Thymus (tissue), 11 donors: ENCODE data around the gene TADA2A. TPM values are rescaled to one million over a fixed set of nuclear protein-coding genes. Genes with fewer than 3 reads are reported as not detected.
A peak's percentile ranks its signal among the peaks of the same experiment; 100 is the strongest.

Source experiments
- DNase-seq, 9 donors: peaks; one replicate each; pipeline ENCODE4 v3.0.0-alpha.2; 2013; ENCODE audit warnings: low spot score in 9 of 9, low read depth in 6 of 9, missing footprints in 1 of 9
- H3K27ac ChIP-seq, 2 donors: one replicate each; pipeline ENCODE4 v1.5.1; 2013; ENCODE audit warnings: control low read depth in 1 of 2, low read depth in 1 of 2, low read length in 1 of 2, mild to moderate bottlenecking in 1 of 2, moderate library complexity in 1 of 2
- H3K27me3 ChIP-seq, 2 donors: one replicate each; pipeline ENCODE4 v1.5.1; 2013; ENCODE audit warnings: low read length in 1 of 2; ENCODE audit not compliant: control insufficient read depth in 2 of 2, insufficient read depth in 1 of 2
- H3K36me3 ChIP-seq, 2 donors: one replicate each; pipeline ENCODE4 v1.5.1; 2013; ENCODE audit warnings: low read length in 1 of 2, mild to moderate bottlenecking in 1 of 2, moderate library complexity in 1 of 2; ENCODE audit not compliant: control insufficient read depth in 2 of 2, insufficient read depth in 2 of 2
- H3K4me1 ChIP-seq, 2 donors: one replicate each; pipeline ENCODE4 v1.5.1; 2013; ENCODE audit warnings: low read length in 2 of 2; ENCODE audit not compliant: control insufficient read depth in 2 of 2, insufficient read depth in 2 of 2
- H3K4me3 ChIP-seq, 2 donors: one replicate each; pipeline ENCODE4 v1.5.1; 2013; ENCODE audit warnings: low read length in 2 of 2, control low read depth in 1 of 2, mild to moderate bottlenecking in 1 of 2
- H3K9me3 ChIP-seq, 2 donors: one replicate each; pipeline ENCODE4 v1.5.1; 2013; ENCODE audit warnings: low read length in 1 of 2, mild to moderate bottlenecking in 1 of 2; ENCODE audit not compliant: control insufficient read depth in 2 of 2, insufficient read depth in 1 of 2
- WGBS: extraction: QIAGEN DNeasy Blood & Tissue Kit; methylation state at CpG from one replicate; pipeline ENCODE4 v1.1.7; 2013; 5-methylcytosine and 5-hydroxymethylcytosine counted together
- polyA plus RNA-seq: library from polyadenylated mRNA; stranded (reverse); fragments of 200-250 nt; gene quantifications from one replicate; pipeline ENCODE4 v1.2.3, GENCODE V29; 2013
- total RNA-seq: library from RNA; stranded (reverse); fragments of 120-200 nt; gene quantifications from one replicate; pipeline ENCODE4 v1.2.4, GENCODE V29; 2013
- donor health status: healthy.

Gene TADA2A
- total and polyA plus RNA-seq, 2 donors: 14.8 to 18.8 TPM

DNA sequence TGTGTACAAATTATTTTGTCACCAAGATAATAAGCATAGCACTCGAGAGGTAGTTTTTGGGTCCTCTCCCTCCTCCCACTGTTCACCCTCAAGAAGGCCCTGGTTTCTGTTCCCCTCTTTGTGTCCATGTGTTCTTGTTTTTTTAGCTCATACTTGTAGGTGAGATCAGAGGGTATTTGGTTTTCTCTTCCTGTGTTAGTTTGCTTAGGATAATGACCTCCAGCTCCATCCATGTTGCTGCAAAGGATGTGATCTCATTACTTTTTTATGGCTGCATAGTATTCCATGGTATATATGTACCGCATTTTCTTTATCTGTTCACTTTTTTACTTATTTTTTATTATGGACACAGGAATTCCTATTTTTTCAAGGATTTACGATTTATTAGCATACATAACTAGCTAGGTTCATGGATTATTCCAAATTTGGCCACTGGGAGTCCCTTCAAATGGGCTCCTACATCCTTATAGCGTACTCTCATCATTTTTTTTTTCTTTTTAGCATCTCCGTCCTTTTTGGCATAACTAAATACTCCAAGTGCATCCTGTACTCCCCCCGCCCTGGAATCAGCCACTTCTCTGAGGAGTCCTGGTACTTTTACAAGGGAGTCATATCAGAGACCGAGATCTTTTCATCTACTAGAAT is 7.3 kb downstream of the TADA2A start:
- 98% methylated on average over 7 of the region's 7 CpGs for WGBS
- no peak overlapping the region for H3K4me3 ChIP-seq
- H3K9me3 ChIP-seq: no peaks in the 10 kb centered on the region
- H3K27ac ChIP-seq: no peak overlapping the region
- peaks cover 17 to 47% of the 10 kb centered on the region in 2 donors for H3K36me3 ChIP-seq
- DNase-seq: no peak
- H3K4me1 ChIP-seq: no peaks in the 10 kb centered on the region
- H3K27me3 ChIP-seq: no peaks in the 10 kb centered on the region

DNA sequence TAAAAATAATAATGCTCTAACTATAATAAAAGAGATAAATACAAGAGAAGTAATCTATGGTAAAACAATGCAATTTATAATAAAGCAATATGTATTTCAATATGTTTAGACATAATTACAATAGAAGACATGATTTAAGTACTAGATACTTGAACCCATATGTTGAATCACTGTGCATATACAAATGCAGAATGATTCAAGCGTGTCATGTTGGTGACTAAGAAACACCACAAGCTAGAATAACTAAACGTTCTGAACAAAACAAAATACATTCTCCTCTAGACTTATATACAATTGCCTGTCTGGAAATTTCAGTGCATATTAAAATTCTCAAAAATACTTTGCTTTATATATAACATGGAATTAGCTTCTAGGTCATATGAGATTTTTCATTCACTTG is 11.2 kb downstream of the TADA2A start:
- no peak overlapping the region for H3K4me3 ChIP-seq
- DNase-seq: no peak
- no peaks in the 10 kb centered on the region for H3K27me3 ChIP-seq
- H3K4me1 ChIP-seq: no peaks in the 10 kb centered on the region
- H3K36me3 ChIP-seq: peaks cover 24 to 43% of the 10 kb centered on the region in 2 donors
- H3K9me3 ChIP-seq: no peaks in the 10 kb centered on the region
- WGBS: 96% methylated on average over 2 of the region's 2 CpGs
- no peak overlapping the region for H3K27ac ChIP-seq

DNA sequence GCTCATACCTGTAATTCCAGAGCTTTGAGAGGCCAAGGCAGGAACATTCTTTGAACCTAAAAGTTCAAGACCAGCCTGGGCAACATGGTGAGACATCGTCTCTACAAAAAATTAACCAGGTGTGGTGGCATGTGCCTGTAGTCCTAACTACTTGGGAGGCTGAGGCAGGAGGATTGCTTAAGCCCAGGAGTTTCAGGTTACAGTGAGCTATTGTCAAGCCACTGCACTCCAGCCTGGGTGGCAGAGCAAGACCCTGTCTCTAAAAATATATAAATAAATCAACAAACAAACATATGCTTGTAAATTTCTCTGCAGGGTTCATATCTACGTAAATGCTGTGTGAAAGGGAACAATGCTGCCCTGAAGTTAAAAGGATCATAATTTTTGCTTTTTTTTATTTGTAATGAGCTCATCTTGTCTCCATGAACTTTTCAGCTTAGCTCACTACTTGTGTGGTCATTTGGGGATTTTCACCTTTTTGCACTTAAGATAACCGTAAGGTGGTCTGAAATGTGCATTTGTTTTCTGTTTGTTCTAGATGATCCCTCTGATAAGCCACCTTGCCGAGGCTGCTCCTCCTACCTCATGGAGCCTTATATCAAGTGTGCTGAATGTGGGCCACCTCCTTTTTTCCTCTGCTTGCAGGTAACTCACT is 16.4 kb downstream of the TADA2A start:
- no peak for DNase-seq
- H3K27ac ChIP-seq: no peak overlapping the region
- peaks cover 45 to 58% of the 10 kb centered on the region in 2 donors for H3K36me3 ChIP-seq
- H3K4me3 ChIP-seq: no peak overlapping the region
- no peaks in the 10 kb centered on the region for H3K4me1 ChIP-seq
- WGBS: 73% methylated on average over 4 of the region's 4 CpGs
- H3K27me3 ChIP-seq: no peaks in the 10 kb centered on the region
- H3K9me3 ChIP-seq: no peaks in the 10 kb centered on the region

DNA sequence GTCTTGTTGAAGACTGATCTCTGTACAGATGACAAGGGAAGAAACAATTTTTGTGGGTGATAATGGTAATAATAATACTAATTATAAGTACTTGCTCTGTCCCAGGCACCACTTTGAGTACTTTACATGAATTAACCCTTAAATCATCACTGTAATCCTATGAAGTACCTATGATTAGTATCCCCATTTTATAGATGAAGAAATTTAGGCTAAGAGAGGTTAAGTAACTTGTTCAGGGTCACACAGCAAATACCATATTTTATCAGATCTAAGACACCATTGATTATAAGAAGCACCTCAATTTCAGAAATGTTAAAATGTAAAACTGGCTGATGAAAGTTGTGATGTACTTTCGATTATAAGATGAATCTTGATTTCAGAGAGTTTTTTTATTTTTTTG is 18.6 kb downstream of the TADA2A start:
- Histone ChIP-seq H3K36me3 (peaks cover 45 to 57% of the 10 kb centered on the region in 2 donors), H3K4me3 (no peak overlapping the region), H3K27me3 (no peaks in the 10 kb centered on the region), H3K9me3 (no peaks in the 10 kb centered on the region), H3K4me1 (no peaks in the 10 kb centered on the region), H3K27ac (no peak overlapping the region)
- no peak for DNase-seq
- 97% methylated on average over 1 of the region's 1 CpG for WGBS

DNA sequence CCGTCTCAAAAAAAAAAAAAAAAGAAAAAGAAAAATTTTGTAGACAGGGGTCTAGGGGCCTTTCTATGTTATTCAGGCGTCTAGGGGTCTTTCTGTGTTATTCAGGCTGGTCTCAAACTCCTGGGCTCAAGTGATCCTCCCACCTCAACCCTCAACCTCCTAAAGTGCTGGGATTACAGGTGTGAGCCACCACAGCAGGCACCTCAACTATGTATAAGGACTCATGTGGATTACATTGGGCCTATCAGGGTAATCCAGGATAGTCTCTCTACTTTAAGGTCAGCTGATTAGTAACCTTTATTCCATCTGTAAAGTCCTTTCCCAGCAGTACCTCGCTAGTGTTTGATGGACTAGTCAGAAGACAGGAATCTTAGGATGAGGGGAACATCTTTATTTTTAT is 22.4 kb downstream of the TADA2A start:
- DNase-seq: no peak

DNA sequence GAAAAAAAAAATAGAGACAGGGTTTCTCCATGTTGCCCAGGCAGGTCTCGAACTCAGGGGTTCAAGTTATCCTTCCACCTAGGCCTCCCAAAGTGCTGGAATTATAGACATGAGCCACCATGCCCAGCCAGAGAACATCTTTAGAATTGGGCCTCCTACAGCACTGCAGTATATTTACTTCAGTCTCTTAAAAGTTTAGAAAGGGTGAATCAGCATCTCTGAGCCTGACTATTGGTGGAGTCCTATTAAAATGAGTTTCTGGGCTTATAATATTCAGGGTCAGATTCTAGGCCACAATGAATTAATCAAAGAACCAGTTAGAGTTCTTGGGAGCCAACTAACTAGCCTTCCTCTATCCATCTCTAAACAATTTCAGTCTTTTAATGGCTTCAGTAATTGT is 22.8 kb downstream of the TADA2A start:
- DNase-seq: no peak
- no peak overlapping the region for H3K4me3 ChIP-seq
- WGBS: 100% methylated on average over 1 of the region's 1 CpG
- no peaks in the 10 kb centered on the region for H3K27me3 ChIP-seq
- peak overlapping the region in 1 of 2 donors; percentile 31 for H3K27ac ChIP-seq
- no peaks in the 10 kb centered on the region for H3K9me3 ChIP-seq
- peaks cover 36 to 50% of the 10 kb centered on the region in 2 donors for H3K36me3 ChIP-seq
- no peaks in the 10 kb centered on the region for H3K4me1 ChIP-seq

More for the DNA sequence above, 22.4 kb downstream of the TADA2A start:
- WGBS: 95% methylated on average over 3 of the region's 3 CpGs
- H3K4me3 ChIP-seq: no peak overlapping the region
- H3K9me3 ChIP-seq: no peaks in the 10 kb centered on the region
- no peaks in the 10 kb centered on the region for H3K27me3 ChIP-seq
- no peak overlapping the region for H3K27ac ChIP-seq
- H3K36me3 ChIP-seq: peaks cover 38 to 54% of the 10 kb centered on the region in 2 donors
- H3K4me1 ChIP-seq: no peaks in the 10 kb centered on the region

DNA sequence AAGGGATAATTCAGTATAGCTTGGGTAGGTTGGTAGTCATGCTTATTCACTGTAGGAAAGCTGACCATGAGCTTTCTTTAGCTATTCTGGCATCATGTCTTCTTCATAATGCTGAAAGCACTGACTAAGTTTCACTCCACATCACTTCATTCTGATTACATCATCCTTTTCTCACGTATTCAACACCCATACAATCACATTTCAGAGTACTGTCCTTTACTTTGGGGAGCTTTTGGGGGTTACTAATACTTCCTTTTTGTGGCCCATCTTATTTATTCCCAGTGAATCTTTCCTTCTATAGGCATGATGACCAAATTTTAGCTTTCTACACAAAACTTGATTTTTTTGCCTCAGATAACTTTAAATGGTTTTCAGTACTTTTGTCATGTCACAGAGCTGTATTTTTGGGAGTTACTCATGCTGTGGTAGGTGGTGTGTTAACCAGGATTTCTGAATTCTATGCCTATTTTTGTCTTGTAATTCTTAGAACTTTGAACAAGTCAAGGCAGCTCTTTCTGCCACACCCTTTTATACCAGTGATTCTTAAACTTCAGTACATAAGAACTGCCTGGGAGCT is 23.5 kb downstream of the TADA2A start:
- H3K36me3 ChIP-seq: peaks cover 31 to 47% of the 10 kb centered on the region in 2 donors
- no peaks in the 10 kb centered on the region for H3K4me1 ChIP-seq
- H3K4me3 ChIP-seq: no peak overlapping the region
- H3K9me3 ChIP-seq: no peaks in the 10 kb centered on the region
- H3K27ac ChIP-seq: peak overlapping the region in 1 of 2 donors; percentile 41
- no peaks in the 10 kb centered on the region for H3K27me3 ChIP-seq
- no peak for DNase-seq
- WGBS: 94% methylated on average over 1 of the region's 1 CpG

DNA sequence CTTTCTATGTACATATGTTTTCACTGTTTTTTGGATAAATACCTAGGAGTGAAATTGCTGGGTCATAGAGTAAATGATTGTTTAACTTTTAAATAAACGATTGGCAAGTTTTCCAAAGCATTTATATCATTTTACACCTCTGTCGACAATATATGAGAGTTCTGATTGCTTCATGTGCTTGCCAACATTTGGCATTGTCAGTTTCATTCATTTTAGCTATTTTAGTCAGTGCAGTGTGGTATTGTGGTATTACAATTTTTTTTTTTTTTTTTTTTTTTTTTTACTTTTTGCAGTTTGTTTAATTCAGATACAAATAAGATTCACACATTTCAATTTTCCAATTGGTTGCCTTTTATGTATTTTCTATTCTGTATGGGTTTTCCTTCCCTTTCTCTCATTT is 26.0 kb downstream of the TADA2A start:
- Histone ChIP-seq H3K36me3 (peaks cover 28 to 29% of the 10 kb centered on the region in 2 donors), H3K27me3 (no peaks in the 10 kb centered on the region), H3K27ac (no peak overlapping the region), H3K9me3 (no peaks in the 10 kb centered on the region), H3K4me3 (no peak overlapping the region), H3K4me1 (no peaks in the 10 kb centered on the region)
- WGBS: 98% methylated on average over 2 of the region's 2 CpGs
- no peak for DNase-seq

DNA sequence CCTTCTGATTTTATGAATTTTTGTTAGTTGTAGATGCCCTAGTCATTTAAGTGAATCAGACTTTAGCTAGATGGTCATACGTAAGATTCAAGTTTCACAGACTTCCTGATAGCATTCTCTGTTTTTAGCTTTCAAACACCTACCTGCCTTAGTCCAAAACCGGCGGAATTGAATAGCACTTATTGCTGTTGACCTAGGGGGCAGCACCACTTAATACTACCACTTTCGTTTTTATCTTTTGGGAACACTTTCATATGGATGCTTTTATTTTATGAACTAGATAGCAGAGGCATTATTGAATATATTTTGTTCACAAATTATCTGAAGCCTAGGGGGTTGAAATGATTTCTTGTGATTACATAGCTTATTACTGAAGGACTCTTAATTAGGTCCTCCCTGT is 31.5 kb downstream of the TADA2A start:
- Histone ChIP-seq H3K9me3 (no peaks in the 10 kb centered on the region), H3K4me1 (no peaks in the 10 kb centered on the region), H3K27me3 (no peaks in the 10 kb centered on the region), H3K27ac (no peak overlapping the region), H3K4me3 (no peak overlapping the region), H3K36me3 (peaks cover 39 to 42% of the 10 kb centered on the region in 2 donors)
- 93% methylated on average over 4 of the region's 4 CpGs for WGBS
- DNase-seq: no peak
